Transverse colon (tissue), 4 donors: ENCODE data around the gene STYXL2. TPM values are rescaled to one million over a fixed set of nuclear protein-coding genes. Genes with fewer than 3 reads are reported as not detected.

ENCODE experiments used
- DNase-seq: peaks from one replicate; pipeline ENCODE4 v3.0.0-alpha.2; 2019
- H3K27ac ChIP-seq, 4 donors: fragments of 200-600 bp; sonication (generic); 2 replicates each; pipeline ENCODE4 v1.5.1; 2016 to 2018; ENCODE audit warnings: inconsistent platforms in 4 of 4
- H3K27me3 ChIP-seq: fragments of 200-600 bp; sonication (generic); 2 replicates; pipeline ENCODE4 v1.5.1; 2017; ENCODE audit warnings: inconsistent platforms
- H3K36me3 ChIP-seq, 4 donors: fragments of 200-600 bp; sonication (generic); 2 replicates each; pipeline ENCODE4 v1.5.1; 2017 to 2019; ENCODE audit warnings: inconsistent platforms in 4 of 4
- H3K4me1 ChIP-seq, 4 donors: fragments of 200-600 bp; sonication (generic); 2 replicates each; pipeline ENCODE4 v1.5.1; 2017 to 2020; ENCODE audit warnings: inconsistent platforms in 4 of 4
- H3K4me3 ChIP-seq, 4 donors: fragments of 200-600 bp; sonication (generic); 1 replicate in 1 of 4; 2 replicates in 3 of 4; pipeline versions ENCODE4 v1.5.1 to v1.6.1; 2017 to 2019; ENCODE audit warnings: inconsistent platforms in 4 of 4
- H3K9me3 ChIP-seq, 2 donors: fragments of 200-600 bp; sonication (generic); 2 replicates each; pipeline ENCODE4 v1.5.1; 2017 to 2019; ENCODE audit warnings: inconsistent platforms in 2 of 2
- CTCF ChIP-seq, 5 experiments: fragments of 200-600 bp in 3 of 5; fragments of 450-650 bp in 2 of 5; sonication (generic) in 3 of 5; IDR thresholded peaks; 1 replicate in 2 of 5; 2 replicates in 3 of 5; pipeline ENCODE4 v1.5.1; 2016 to 2017; ENCODE audit warnings: antibody characterized with exemption in 5 of 5, inconsistent platforms in 3 of 5, mild to moderate bottlenecking in 2 of 5, moderate library complexity in 1 of 5
- EP300 ChIP-seq: sonication (generic); formaldehyde crosslinking; IDR thresholded peaks from one replicate; pipeline ENCODE4 v1.6.1; 2017; ENCODE audit warnings: antibody characterized with exemption, low read depth
- POLR2A ChIP-seq: fragments of 450-650 bp; IDR thresholded peaks from one replicate; pipeline ENCODE4 v1.6.1; 2016; ENCODE audit warnings: antibody characterized with exemption, mild to moderate bottlenecking, moderate library complexity
- POLR2AphosphoS5 ChIP-seq, 3 donors: sonication (generic); formaldehyde crosslinking; IDR thresholded peaks; one replicate each; pipeline ENCODE4 v1.6.1; 2016; ENCODE audit warnings: antibody characterized with exemption in 3 of 3
- WGBS, 2 donors: methylation state at CpG; one replicate each; pipeline ENCODE4 v1.1.5; 2018; ENCODE audit warnings: low coverage in 1 of 2; 5-methylcytosine and 5-hydroxymethylcytosine counted together
- in situ Hi-C, 4 donors: fragments of 200-750 bp; cut with MboI; loops; one replicate each; pipeline versions ENCODE4 v1.15.0 to v1.15.1; 2017; ENCODE audit warnings: low sequenced_read_pairs in 3 of 4, low pct_ligation_motif_present in 1 of 4, low pct_unique_long_range_greater_than_20kb in 1 of 4
- intact Hi-C: fragments of 100-400 bp; cut with DNase I; formaldehyde crosslinking; loops from one replicate; pipeline ENCODE4 v1.15.1; 2023; ENCODE audit warnings: low total_unique reads
- total RNA-seq, 4 donors: library from RNA; depleted of rRNA; stranded (reverse); fragments of >200 nt; gene quantifications; one replicate each; pipeline ENCODE4 v1.1.0, GENCODE V29; 2016

Gene STYXL2
- total RNA-seq, 4 donors from 2014 or later = 0.16 to 0.41 TPM; not detected in 2

GRCh38 chr1:167066333-167067122 lies 27.3 kb upstream of the STYXL2 start:
- peak overlapping the region in 2 of 4 donors; percentile 12 to 29 for H3K4me3 ChIP-seq

GRCh38 chr1:167067904-167068303 lies 26.0 kb upstream of the STYXL2 start:
- intact Hi-C loops = loop anchor here (5.0 to 10.0 kb wide), 2 partner anchors 374 to 467 kb away; no protein-coding TSS in a partner anchor
- no peak for TF ChIP-seq EP300
- TF ChIP-seq POLR2AphosphoS5 (IDR thresholded peaks at IDR 0.05) = no peak
- no peak for TF ChIP-seq POLR2A
- no peak for TF ChIP-seq CTCF (IDR thresholded peaks at IDR 0.05)
- Histone ChIP-seq H3K4me3 (no peak overlapping the region), H3K27ac (no peak overlapping the region), H3K4me1 (peaks cover 0 to 25% (median 17%) of the 10 kb centered on the region in 4 donors), H3K9me3 (no peaks in the 10 kb centered on the region), H3K27me3 (no peaks in the 10 kb centered on the region), H3K36me3 (no peaks in the 10 kb centered on the region)
- WGBS, 2 donors = 70 to 71% methylated on average over 3 of the region's 3 CpGs
- in situ Hi-C loops = loop anchor here (5.0 to 25.0 kb wide), 8 partner anchors 54 to 469 kb away; no protein-coding TSS in a partner anchor
- no peak for DNase-seq

More at GRCh38 chr1:167066333-167067122, 27.3 kb upstream of the STYXL2 start:
- intact Hi-C loops = loop anchor here (5.0 to 10.0 kb wide), 2 partner anchors 376 to 468 kb away; no protein-coding TSS in a partner anchor
- Histone ChIP-seq H3K27me3 (no peaks in the 10 kb centered on the region), H3K4me1 (peaks cover 0 to 25% (median 17%) of the 10 kb centered on the region in 4 donors), H3K36me3 (no peaks in the 10 kb centered on the region), H3K27ac (peak overlapping the region; percentile 69 to 80 (median 76)), H3K9me3 (no peaks in the 10 kb centered on the region)
- TF ChIP-seq POLR2A (no peak), CTCF (IDR thresholded peaks at IDR 0.05) (peak; percentile 94 to 97 (median 95)), POLR2AphosphoS5 (IDR thresholded peaks at IDR 0.05) (no peak), EP300 (no peak)
- in situ Hi-C loops = loop anchor here (5.0 to 25.0 kb wide), 8 partner anchors 56 to 471 kb away; no protein-coding TSS in a partner anchor
- peak; percentile 85 for DNase-seq
- 9 to 22% methylated on average over 3 to 22 of the region's 31 CpGs for WGBS, 2 donors

GRCh38 chr1:167068761-167069160 lies 25.1 kb upstream of the STYXL2 start:
- H3K9me3 ChIP-seq = no peaks in the 10 kb centered on the region
- no peaks in the 10 kb centered on the region for H3K27me3 ChIP-seq
- in situ Hi-C loops (loop anchor here (5.0 to 25.0 kb wide), 8 partner anchors 54 to 469 kb away; no protein-coding TSS in a partner anchor), intact Hi-C loops (loop anchor here (5.0 to 10.0 kb wide), 2 partner anchors 374 to 466 kb away; no protein-coding TSS in a partner anchor)
- peaks cover 0 to 25% (median 17%) of the 10 kb centered on the region in 4 donors for H3K4me1 ChIP-seq
- 89% methylated on average over 13 of the region's 13 CpGs; no CpG with 5 or more reads in 1 of the 2 donors for whole genome bisulfite sequencing, 2 donors
- no peaks in the 10 kb centered on the region for H3K36me3 ChIP-seq
- no peak for DNase-seq
- no peak overlapping the region for H3K27ac ChIP-seq
- H3K4me3 ChIP-seq = no peak overlapping the region
- TF ChIP-seq POLR2A (no peak), POLR2AphosphoS5 (IDR thresholded peaks at IDR 0.05) (no peak), CTCF (IDR thresholded peaks at IDR 0.05) (no peak), EP300 (no peak)

- in situ Hi-C loops = loop anchor here in 3 of 4 donors (25.0 kb wide), 2 partner anchors 366 to 466 kb away; no protein-coding TSS in a partner anchor
- no peak overlapping the region for H3K27ac ChIP-seq
- 86 to 100% methylated on average over 5 to 8 of the region's 8 CpGs for WGBS, 2 donors
- no peak for TF ChIP-seq EP300
- TF ChIP-seq CTCF (IDR thresholded peaks at IDR 0.05) = no peak
- no peak for TF ChIP-seq POLR2AphosphoS5 (IDR thresholded peaks at IDR 0.05)
- TF ChIP-seq POLR2A = no peak
- H3K4me1 ChIP-seq = peaks cover 0 to 10% (median 6%) of the 10 kb centered on the region in 4 donors
- H3K36me3 ChIP-seq = no peaks in the 10 kb centered on the region
- H3K27me3 ChIP-seq = no peaks in the 10 kb centered on the region
- no peaks in the 10 kb centered on the region for H3K9me3 ChIP-seq
- no peak for DNase-seq
- intact Hi-C loops = no loop called here
- no peak overlapping the region for H3K4me3 ChIP-seq
Measured at GRCh38 chr1:167071286-167071685, 22.6 kb upstream of the STYXL2 start.
